ENCODE results near the gene IRF8.

IRF8 gene

GRCh38 chr16:85963753-85964285 lies 64.9 kb downstream of the IRF8 start:
- DNase-seq: no peak

DNA sequence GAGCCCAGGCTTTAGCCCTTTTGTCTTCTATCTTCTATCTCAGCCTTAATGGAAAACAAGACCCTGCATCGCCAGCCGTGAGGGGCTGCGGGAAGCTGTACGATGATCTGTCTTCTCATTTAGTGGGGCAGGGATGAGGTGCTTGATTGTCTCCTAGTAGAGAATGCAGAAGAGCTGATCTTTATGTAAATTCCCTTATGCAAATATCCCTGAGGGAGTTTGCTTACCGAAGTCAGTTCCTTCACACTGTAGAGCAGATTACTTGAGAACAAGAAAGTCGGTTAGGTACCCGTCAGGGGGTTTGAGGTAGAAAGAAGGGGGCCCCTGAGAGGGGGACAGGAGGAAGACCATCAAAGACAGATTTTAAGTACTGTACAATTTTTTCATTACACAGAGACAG lies 66.2 kb downstream of the IRF8 start:
- no peak for DNase-seq

DNA sequence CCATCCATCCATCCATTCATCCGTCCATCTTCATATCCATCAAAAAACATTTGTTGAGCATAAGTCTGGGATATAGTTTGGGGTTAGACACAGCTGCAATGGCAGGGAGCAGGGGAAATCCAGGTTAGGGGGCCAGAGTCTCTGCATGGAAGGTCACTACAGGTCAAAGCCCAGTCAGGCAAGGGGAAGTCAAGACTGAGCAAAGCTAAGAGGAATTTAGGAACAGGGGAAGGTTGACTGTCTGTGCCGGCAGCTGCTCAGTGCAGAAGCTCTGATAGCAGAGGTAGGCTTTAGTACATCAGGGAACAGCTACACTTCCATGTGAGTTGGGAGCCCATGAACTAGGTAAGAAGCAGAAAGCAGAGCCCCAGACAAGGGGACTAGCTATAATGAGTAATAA lies 68.1 kb downstream of the IRF8 start:
- DNase-seq: no peak

- DNase-seq: no peak
Observed at GRCh38 chr16:85968041-85968920, 69.3 kb downstream of the IRF8 start.

GRCh38 chr16:85969159-85969558 lies 70.2 kb downstream of the IRF8 start:
- DNase-seq: no peak

DNA sequence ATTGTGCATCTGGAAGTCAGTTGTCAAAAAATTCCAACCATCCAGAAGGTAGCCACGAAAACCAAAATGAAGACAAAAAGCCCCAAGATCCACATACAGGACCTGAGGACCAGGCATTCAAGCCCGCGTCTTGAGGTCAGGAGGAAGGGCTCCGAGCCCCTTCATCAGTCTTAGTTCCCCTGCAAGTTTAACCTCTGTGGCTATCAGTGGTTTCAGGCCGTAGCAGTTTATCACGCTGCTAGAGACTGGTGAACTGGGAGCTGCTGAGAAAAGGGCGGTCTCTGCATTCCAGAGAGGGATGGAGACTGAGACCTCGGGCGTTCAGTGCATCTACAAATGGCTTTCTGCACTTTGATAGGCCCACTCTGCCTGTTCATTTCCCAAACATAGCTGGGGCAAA lies 70.6 kb downstream of the IRF8 start:
- DNase-seq: no peak

DNA sequence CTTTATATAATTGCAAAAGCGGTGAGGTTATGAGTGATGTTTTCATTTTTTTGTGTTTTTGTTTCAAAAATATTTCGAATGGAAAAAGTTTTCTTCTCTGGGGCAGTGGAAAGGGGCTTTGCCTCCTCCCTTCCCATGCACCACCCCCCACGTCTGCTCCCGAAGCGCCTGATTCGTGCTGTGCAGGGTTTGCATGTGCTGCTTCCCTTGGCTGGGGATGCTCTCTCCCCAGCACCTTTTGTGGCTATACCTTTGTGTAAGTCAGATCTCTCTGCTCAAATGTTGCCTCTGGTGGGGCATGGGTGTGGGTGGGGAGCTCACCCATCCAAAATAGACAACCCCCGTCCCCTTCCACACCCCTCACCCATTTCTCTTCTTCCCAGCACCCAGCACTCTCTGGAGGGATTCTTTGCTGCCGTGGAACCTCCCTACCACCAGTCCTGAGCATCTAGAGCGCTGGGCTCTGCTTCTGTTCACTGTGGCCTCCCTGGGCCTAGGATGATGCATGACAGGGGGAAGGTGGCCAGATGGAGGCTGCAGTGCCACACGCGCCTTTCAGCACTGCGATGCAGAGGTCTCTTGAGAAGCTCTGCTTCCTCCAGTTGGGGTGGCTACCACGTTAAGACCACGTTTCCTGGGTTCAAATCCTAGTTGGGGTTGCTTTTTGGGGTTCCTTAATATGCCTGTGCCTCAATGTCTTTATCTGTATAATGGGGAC lies 71.2 kb downstream of the IRF8 start:
- DNase-seq: no peak

DNA sequence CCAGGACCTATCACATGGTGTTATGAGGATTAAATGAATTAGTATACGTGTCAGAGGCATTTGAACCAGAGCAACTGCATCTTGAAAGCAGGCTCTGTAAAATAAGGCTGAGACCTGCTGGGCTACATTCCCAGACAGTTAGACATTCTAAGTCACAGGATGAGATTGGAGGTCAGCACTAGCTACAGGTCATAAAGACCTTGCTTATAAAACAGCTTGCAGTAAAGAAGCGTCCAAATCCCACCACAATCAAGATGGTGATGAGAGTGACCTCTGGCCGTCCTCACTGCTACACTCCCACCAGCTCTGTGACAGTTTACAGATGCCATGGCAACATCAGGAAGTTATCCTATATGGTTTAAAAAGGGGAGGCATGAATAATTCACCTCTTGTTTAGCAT lies 71.8 kb downstream of the IRF8 start:
- no peak for DNase-seq

Measured in effector CD8-positive, alpha-beta T cell (primary cell).